HG03196 (cell line): ENCODE data around the gene PRSS22.

Experiments
- ATAC-seq: cut with Tn5 transposase; IDR thresholded peaks from one replicate; pipeline ENCODE4 v1.9.1; 2021; ENCODE audit not compliant: unreplicated experiment

Gene PRSS22

GRCh38 chr16:2816751-2817339, 41.1 kb downstream of the PRSS22 start, which contains the start of gene PRSS21:
Gene PRSS21 (plus strand): TSS chr16:2817237. CDS start chr16:2817269, 32 bp downstream.
- ATAC-seq = no peak

GRCh38 chr16:2815299-2815771, 42.6 kb downstream of the PRSS22 start:
- no peak for ATAC-seq

DNA sequence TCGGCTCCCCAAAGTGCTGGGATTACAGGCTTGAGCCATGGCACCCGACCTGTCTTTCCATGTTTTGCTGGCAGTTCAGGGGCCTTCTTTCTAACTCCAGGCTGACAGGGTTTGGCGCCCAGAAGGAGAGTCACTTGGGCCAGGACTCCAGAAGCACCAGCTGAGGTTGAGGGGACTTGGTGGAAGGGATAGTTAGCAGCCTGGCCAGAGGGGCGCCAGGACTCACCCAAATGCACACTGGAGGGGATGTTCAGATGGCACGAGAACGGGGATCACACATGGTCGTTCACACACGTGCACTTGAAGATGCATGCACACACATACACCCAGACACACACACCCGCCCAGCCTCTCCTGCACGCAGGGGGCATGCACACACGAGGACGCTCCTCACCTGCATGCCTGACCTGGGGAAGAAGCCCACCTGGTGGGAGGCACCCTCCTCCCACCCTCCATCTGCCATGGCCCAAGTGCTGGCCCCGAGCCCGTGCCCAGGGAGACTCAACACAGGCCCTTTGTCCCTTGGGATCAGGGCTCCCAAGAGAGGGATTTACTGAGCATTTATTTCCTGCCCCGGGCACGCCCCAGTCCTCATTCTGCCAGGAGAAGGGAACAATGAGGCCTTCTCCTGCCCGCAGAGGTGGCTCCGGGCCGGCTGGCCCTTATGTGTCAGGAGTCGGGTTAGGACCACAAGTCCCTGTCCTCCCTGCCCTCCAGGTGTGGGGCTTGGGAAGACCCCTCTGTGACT, 43.2 kb downstream of the PRSS22 start:
- no peak for ATAC-seq

GRCh38 chr16:2813771-2814221, 44.2 kb downstream of the PRSS22 start:
- no peak for ATAC-seq

DNA sequence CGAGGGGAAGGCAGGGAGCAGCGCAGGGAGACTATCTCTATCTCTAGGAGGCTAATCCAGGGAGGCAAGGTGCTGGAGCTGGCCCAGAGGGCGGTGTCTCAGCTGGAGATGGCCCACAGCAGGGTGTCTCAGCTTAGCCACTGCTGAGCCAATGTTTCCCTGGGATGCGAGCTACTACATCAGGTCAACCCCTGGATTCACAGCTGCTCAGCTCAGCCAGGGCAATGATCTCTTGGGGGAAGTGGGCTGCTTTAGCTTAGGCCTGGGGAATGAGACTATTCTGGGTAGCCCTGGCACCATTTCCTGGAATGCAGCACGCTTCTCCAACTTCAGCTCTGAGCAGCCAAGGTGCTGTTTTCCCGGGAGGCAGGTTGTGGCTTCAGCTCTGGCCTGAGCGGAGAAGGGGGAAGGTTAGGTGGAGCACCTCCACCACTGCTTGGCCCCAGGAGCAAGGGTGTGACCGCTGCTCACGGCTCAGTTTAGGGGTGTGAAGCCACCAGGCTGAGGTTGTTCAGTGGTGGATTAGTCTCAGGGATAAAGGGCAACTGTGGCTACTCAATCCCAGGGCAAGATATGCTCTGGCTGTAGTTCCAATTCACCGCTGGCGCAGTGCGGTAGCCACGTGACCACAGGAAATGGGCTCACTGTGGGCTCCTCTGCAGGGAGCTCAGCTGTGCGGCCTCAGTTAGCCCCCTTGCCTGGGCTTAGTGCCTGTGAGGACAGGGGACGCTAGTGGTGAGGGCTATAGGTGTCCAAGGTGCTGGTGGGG, 46.1 kb downstream of the PRSS22 start:
- no peak for ATAC-seq

DNA sequence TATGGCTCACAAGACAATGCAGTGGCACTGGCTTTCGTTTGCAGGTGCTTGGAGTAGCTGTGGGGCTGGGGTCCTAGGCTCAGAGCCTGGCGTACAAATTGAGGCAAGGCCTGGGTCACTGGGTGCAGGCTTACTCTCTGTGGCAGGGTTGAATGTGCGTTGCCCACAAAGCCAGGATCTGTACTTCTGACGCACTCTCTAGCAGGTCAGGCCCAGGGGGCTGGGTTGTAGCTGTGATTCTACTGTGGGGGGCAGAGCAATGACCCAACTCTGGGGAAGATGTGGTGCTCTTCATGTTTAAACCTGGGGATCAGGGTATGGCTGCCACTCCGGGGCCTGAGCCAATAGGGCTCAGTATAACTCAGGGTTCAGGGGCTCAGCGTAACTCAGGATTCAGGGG, 47.3 kb downstream of the PRSS22 start:
- no peak for ATAC-seq

DNA sequence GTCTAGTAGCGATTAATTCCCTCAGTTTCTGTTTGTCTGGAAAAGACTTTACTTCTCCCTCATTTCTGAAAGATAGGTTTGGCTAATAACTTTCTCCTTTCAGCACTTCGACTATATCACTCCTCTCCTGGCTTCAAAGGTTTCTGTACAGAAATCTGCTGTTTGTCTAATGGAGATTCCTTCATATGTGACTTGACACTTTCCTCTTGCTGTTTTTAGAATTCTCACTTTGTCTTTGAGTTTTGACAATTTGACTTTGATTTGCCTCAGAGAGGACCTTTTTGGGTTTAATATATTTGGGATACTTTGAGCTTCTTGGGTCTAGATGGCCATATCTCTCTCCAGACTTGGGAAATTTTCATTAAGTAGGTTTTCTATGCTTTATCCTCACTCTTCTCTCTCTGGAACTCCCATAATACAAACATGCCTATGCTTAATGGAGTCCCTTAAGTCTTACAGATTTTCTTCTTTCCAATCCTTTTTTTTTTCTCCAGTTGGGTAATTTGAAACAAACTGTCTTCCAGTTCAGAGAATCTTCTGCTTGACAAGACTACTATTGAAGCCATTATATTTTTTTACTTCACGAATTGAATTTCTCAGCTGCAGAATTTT, 48.7 kb downstream of the PRSS22 start:
- no peak for ATAC-seq

- ATAC-seq = no peak
Observed at GRCh38 chr16:2808181-2808580, 49.8 kb downstream of the PRSS22 start.

- ATAC-seq = no peak
Observed at GRCh38 chr16:2806286-2806685, 51.7 kb downstream of the PRSS22 start.

DNA sequence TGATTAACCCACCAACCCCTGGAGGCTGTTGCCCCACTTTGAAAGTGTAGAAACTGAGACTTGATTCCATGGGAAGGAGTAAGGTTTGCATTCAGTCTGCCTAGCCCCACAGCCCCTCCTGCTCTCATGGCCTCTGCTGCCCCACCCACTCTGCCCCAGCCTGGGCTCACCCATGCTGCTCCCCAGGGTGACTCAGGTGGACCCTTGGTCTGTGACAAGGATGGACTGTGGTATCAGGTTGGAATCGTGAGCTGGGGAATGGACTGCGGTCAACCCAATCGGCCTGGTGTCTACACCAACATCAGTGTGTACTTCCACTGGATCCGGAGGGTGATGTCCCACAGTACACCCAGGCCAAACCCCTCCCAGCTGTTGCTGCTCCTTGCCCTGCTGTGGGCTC, 53.2 kb downstream of the PRSS22 start:
- no peak for ATAC-seq

DNA sequence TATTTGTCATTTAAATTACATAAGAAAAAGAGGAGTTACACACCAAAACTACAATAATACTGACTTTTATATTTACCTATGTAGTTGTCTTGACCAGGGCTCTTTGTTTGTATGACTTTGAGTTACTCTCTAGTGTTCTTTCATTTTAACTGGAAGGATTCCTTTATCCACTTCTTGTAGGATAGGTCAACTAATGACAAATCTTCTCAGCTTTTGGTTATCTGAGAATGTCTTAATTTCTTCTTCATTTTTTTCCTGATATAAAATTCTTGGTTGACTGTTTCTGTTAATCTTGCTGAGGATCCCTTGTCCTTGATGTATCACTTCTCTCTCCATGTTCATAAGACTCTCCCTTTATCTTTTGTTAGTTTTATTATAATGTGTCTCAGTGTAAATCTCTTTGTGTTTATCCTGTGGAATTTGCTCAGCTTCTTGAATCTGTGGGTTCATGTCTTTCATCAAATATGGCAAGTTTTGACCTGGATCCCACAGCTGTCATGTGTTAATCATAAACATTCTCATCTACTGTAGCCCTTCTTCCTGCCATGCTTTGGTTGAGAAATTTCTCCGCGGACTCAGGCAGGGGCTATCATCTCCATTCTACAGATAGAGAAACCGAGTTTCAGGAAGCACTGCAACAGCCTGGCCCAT, 54.3 kb downstream of the PRSS22 start:
- no peak for ATAC-seq
